HG02938 (cell line): ENCODE results near the gene ZNF804B.

Experiments used
- ATAC-seq: cut with Tn5 transposase; IDR thresholded peaks from one replicate; pipeline ENCODE4 v1.9.1; 2021; ENCODE audit warnings: mild to moderate bottlenecking, moderate library complexity; ENCODE audit not compliant: unreplicated experiment

ZNF804B gene

DNA sequence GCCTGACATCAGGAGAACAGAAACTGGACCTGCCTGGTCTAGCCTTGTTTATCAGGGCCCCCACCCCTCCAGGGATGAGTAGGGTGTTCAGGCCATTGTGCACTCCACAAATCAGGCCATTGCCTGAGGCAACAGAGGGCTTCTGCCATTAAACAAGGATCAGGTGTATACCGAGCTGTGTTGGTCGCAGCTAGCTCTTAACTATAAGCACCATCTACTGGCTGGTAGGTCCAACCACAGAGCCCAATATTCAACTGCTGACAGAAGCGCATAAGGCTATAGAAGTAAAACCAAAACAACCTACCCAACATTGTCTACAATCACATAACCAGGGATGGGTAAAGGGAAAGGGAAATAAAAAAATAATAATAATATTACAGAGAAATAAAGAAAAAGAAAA, 487.7 kb downstream of the ZNF804B start:
- ATAC-seq, result no peak

DNA sequence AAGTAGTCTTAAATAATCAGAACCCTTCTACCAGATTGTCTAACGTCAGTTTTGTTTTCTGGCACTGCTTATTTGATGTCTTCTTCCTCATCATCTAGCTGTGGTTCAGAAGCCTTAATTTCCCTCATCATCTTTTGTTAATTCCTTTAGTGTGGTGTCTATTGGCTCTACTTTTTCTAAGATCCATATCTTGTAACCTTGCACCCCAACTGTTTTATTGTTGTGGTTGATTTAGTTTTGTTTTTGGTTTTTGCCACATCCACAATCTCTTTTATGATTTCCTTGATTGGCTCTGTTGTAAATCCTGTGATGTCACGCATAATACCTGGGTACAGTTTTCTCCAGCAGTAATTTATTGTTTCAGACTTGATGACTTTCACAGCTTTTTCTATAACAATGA, 499.6 kb downstream of the ZNF804B start:
- ATAC-seq, result no peak

DNA sequence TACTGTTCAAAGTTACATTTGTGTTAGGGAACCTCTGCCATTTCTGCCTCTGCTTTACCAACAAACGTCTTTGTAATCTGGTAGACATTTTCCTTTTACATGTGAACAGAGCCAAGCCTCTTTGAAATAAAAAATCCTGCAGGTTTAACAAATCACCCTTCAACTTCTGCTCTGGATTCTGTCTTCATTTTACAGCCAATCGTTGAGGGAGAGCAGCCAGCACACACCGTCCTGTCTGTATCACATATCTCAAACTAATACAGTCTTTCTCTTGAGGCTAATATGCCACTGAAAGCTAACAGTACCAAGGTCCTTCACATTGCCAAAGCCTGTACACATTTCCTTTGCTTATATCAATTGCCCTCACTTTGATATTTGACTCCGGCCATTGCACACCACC, 504.6 kb downstream of the ZNF804B start:
- no peak for ATAC-seq

DNA sequence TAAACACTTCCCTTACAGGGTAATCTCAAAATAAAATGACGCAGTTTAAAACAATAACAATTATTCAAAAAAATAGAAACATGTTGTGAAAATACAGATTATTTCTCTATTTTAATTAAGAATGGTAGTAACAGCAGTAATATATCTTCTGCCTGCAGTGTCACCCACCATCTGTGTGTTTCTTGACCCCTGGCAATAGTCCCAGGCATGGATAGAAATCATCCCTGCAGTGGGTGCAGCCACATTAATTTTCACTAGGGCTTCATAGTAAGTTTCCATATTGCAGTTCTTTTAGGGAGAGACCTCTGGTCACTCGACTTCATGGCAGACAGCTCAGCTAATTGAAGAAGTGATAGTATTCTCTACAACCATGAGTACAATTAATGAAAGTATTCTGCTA, 506.1 kb downstream of the ZNF804B start:
- ATAC-seq, result no peak

DNA sequence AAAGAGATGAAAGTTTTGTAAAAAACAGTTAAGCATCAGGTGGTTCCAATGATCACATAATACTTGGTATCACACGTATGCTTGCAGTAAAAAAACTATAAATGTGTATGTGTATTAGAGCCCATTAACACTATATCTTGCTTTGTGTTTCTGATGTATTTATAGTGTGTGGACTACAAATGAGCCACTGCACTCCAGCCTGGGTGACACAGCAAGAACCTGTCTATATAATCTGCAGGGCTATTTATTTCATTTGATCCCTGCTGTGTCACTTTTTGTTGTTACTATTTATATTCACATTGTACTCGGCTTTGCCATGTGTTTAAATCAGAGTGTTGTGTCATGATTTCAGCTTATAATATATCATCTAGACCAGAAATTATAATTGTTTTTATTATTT, 523.8 kb downstream of the ZNF804B start:
- no peak for ATAC-seq

DNA sequence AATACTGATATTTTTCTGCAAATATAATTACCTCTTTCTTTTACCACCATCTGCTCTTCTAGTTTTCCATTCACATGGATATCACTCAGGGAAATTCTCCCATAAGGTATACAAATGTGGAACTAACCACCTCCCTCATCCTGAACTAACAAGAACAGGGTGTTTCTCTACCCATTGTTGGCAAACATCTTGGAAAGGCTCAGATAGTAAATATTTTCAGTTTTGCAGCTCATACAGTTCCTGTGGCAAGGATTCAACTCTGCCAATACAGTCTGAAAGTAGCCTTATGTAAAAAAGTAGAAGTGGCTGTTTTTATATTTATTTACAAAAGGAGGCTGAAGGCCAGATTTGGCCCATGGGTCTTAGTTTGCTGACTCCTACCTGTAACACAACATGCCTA, 549.0 kb downstream of the ZNF804B start:
- no peak for ATAC-seq

DNA sequence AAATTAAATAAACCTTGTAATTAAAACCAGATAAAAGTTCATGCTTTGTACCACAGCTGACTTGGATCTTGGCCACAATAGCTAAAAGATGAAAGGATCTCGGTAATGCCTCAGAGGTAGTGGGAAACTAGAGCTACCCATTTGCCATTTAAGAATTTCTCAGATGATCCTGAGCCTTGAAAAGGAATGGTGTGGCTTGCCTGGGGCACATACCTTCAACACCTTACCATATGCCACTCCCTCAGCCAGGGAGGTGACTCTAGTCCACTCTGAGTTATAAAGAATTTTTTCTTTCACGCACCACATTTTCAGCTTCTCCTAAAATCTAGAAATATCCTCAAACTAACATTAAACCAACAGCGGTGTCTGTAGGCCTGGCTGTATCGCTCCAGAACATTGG, 552.4 kb downstream of the ZNF804B start:
- no peak for ATAC-seq

DNA sequence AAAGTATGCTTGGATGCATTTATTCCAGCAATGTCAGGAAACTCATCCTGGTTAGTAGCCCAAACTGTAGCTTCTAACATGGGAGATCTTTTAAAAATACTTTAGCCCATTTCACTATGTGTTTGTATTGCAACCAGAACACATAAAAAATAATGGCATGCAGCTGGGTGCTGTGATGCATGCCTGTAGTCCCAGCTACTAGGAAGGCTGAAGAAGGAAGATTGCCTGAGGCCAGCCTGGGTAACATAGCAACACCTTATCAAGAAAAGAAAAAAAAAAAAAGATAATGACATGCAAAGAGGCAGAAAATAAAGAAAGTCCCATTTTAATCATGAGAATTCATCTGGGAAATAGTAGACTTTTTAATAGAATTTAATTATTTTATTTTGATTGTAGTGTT, 553.1 kb downstream of the ZNF804B start:
- ATAC-seq, result no peak

DNA sequence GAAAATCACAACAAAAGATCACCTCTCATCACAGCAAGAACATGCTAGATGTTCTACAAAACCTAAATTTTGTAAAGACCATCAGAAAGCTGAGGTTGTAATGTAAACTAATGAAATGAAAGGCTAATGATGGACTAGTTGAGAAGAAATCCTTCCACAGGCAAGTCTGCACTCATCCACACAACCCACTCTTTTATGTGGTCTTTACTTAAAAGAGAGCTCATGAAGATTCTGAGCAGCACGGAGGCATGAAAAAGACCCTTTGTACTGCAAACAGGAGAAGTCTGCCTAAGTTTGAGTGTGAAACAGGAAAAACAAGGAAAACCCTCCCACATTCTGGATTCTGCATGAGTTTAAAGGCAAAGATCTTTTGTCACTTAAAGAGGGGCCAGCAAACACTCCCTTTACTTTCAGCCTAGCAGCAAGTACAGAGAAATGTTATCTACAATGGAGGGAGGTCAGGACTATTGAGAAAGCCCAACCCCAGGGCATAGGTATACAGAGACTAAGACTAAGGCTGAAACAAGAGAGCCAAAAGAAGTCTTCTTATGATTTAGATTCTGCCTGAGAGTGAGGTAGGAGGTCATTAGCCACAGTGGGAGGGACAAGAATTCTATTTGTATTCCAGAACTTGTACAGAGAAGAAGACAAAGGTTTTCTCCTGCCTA, 557.2 kb downstream of the ZNF804B start:
- ATAC-seq, result no peak

DNA sequence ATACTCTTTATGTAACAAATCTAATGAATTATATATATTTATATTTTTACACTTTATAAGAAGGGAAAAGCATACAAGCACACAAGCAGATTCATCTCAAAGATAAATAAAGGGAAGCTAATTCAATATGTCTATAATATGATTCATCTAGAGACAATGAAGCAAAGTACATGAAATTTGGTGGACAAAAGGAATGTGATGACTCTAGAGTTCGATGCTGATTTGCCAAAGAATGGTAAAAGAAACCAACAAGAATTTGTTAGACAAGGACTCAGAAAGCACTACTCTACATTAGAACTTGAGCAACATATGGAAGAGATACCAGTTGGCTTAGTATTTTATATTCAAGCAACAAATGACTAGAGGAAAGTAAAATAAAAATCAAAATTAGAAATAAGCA, 572.5 kb downstream of the ZNF804B start:
- no peak for ATAC-seq

DNA sequence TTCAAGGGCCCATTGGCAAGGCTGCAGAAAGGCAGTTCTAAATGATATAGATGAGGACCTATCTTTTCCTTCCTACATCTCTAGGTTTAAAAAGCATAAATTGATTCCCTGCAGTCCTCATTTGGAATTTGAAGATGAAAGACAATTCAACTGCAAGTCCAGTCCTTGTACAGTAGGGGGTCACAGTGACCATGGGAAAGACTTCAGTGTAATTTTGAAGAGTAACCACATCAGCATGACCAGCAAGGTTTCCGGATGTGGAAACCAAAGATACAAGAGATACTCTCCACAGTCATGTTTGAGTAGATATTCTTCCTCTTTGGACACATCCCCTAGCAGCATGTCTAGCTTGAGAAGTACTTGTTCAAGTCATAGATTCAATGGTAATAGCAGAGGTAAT, 575.3 kb downstream of the ZNF804B start:
- ATAC-seq, result no peak

DNA sequence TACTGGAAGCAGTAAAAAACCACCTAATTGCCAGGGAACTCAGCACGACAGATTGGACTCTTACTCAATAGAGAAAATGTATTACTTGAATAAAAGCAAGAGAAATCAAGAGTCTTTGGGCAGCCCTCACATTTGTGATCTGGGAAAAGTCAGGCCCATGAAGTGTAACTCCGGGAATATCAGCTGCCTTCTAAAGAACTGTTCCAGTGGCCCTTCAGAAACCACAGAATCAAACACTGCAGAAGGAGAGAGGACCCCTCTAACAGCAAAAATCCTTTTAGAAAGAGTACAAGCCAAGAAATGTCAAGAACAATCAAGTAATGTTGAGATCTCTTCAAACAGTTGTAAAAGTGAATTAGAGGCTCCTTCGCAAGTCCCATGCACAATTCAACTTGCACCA, 576.0 kb downstream of the ZNF804B start:
- ATAC-seq, result no peak

DNA sequence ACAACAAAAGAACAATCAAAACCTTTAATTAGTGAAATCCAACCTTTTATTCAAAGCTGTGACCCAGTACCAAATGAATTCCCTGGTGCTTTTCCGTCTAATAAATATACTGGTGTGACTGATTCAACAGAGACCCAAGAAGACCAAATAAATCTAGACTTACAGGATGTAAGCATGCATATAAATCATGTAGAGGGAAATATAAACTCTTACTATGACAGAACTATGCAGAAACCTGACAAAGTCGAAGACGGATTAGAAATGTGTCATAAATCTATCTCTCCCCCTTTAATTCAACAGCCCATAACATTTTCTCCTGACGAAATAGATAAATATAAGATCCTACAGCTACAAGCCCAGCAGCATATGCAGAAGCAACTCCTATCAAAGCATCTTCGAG, 576.6 kb downstream of the ZNF804B start:
- no peak for ATAC-seq

DNA sequence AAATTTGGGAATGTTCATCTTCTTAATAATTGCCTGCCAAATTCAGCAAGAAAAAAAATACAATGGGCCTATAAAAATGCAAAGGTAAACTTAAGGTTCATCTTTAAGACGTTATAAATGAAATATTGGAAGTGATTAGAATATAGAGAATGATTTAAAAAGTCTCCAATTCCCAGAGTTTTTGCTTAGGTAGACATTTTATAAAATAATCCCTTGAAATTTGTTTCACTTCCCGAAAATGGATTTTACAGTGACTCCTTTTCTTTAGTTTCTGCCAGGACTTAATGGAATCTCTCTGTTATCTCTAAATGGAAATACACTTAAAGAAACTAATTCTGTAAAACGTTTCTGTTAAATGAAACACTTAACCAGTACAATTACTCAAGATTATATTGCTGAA, 580.2 kb downstream of the ZNF804B start:
- no peak for ATAC-seq

DNA sequence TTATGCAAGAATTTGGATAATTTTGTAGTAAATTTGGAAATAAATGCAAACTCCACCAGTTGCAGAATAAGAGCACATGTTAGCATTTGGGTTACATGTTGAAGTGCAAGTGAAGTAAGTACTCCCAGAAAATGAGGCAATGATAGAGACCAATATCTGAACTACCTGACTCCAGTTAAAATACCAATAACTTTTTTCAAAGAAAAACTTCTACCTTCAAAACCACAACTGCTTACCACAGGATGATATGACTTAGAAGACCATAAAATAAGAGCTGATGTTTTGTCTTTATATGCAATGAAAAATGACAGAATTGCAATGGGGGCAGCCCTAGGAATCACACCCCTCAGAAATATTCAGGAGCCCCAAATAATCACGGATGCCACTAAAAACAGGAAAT, 597.6 kb downstream of the ZNF804B start:
- no peak for ATAC-seq

DNA sequence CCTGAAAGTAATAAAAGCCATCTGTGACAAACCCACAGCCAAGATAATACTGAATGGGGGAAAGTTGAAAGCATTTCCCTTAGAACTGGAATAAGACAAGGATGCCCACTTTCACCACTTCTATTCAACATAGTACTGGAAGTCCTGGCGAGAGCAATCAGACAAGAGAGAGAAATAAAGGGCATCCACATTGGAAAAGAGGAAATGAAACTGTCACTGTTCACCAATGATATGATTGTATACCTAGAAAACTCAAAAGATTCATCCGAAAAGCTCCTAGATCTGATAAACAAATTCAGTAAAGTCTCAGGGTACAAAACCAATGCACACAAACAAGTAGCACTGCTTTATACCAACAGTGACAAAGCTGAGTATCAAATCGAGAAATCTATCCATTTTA, 617.7 kb downstream of the ZNF804B start:
- no peak for ATAC-seq

DNA sequence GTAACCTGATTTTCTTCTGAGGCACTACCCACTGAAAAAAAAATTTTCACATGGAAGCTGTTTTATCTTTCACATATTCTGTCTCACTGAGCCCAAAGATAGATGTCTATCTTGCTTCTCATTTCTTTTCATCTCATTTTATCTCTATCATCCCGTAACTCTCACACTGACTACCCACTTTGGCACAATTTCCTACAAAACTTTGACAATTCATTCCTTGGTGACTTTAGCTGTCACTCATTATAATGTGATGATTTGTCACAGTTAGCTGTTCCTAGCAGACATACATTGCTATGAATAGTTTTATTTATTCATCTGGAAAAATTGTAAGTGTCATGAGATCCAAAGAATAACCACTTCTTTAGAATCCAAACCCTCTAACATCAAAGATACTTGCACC, 625.9 kb downstream of the ZNF804B start:
- ATAC-seq, result no peak
